Cerebellar nuclear complex (tissue), 1 donor: ENCODE measurements around the gene TFF2.

ENCODE experiments used
- DNase-seq, 2 experiments: peaks; one replicate each; lab custom pipeline; 2025; lab: John Stamatoyannopoulos, UW

TFF2 gene

GRCh38 chr21:42346866-42347600 lies 3.8 kb downstream of the TFF2 start:
- no peak for DNase-seq

GRCh38 chr21:42346441-42346840 lies 4.4 kb downstream of the TFF2 start:
- no peak for DNase-seq

- DNase-seq = no peak
These were observed 6.2 kb downstream of the TFF2 start for GRCh38 chr21:42344631-42345030.

- no peak for DNase-seq
These were observed 6.8 kb downstream of the TFF2 start for GRCh38 chr21:42343963-42344510.

- DNase-seq = no peak
These were observed 7.2 kb downstream of the TFF2 start for GRCh38 chr21:42343556-42343955.

- no peak for DNase-seq
These were observed 7.7 kb downstream of the TFF2 start for GRCh38 chr21:42343101-42343500.

- no peak for DNase-seq
These were observed 8.8 kb downstream of the TFF2 start for GRCh38 chr21:42341776-42342542.

- no peak for DNase-seq
These were observed 10.4 kb downstream of the TFF2 start for GRCh38 chr21:42340187-42341050.

GRCh38 chr21:42338729-42339715 lies 11.8 kb downstream of the TFF2 start:
- DNase-seq = no peak

GRCh38 chr21:42337830-42338728 lies 12.7 kb downstream of the TFF2 start:
- DNase-seq = peak in 1 of 2 experiments; percentile 53

GRCh38 chr21:42337276-42337675 lies 13.5 kb downstream of the TFF2 start:
- no peak for DNase-seq

GRCh38 chr21:42336054-42336453 lies 14.7 kb downstream of the TFF2 start:
- DNase-seq = no peak

GRCh38 chr21:42332557-42333317 lies 18.1 kb downstream of the TFF2 start:
- DNase-seq = no peak

- DNase-seq = no peak
These were observed 19.1 kb downstream of the TFF2 start for GRCh38 chr21:42331660-42332059.

GRCh38 chr21:42330380-42331371 lies 20.1 kb downstream of the TFF2 start:
- no peak for DNase-seq

- DNase-seq = no peak
These were observed 25.9 kb downstream of the TFF2 start for GRCh38 chr21:42324896-42325295.

GRCh38 chr21:42321845-42322244 lies 28.9 kb downstream of the TFF2 start:
- DNase-seq = no peak

GRCh38 chr21:42321231-42321630 lies 29.6 kb downstream of the TFF2 start:
- no peak for DNase-seq
